Adrenal gland (tissue), 12 donors: Measurements from ENCODE around the gene PIK3R2. TPM values are rescaled to one million over a fixed set of nuclear protein-coding genes. Genes with fewer than 3 reads are reported as not detected.

ENCODE experiments used
- DNase-seq, 7 donors: peaks; one replicate each; pipeline ENCODE4 v3.0.0-alpha.2; 2019 to 2020
- H3K27ac ChIP-seq, 5 donors: fragments of 200-600 bp; sonication (generic) in 4 of 5; 1 replicate in 3 of 5; 2 replicates in 2 of 5; pipeline versions ENCODE4 v1.5.1 to v1.8.0; 2016 to 2020; ENCODE audit warnings: mild to moderate bottlenecking in 1 of 5
- H3K27me3 ChIP-seq: fragments of 200-600 bp; 2 replicates; pipeline ENCODE4 v1.8.0; 2021
- H3K36me3 ChIP-seq, 2 donors: fragments of 200-600 bp; replicated peaks in 1 of 2; 1 replicate in 1 of 2; 2 replicates in 1 of 2; pipeline versions ENCODE4 v1.5.1 to v1.8.0; 2018 to 2022
- H3K4me1 ChIP-seq, 2 donors: fragments of 200-600 bp; replicated peaks in 1 of 2; 1 replicate in 1 of 2; 2 replicates in 1 of 2; pipeline versions ENCODE4 v1.5.1 to v1.8.0; 2018 to 2021
- H3K4me3 ChIP-seq, 4 donors: fragments of 200-600 bp; sonication (generic) in 3 of 4; one replicate each; pipeline ENCODE4 v1.5.1; 2016 to 2018
- H3K9me3 ChIP-seq, 3 donors: fragments of 200-600 bp; sonication (generic) in 1 of 3; replicated peaks in 1 of 3; 1 replicate in 2 of 3; 2 replicates in 1 of 3; pipeline versions ENCODE4 v1.5.1 to v1.8.0; 2016 to 2021
- POLR2A ChIP-seq, 2 donors: fragments of 450-650 bp; IDR thresholded peaks; one replicate each; pipeline ENCODE4 v1.6.1; 2017; ENCODE audit warnings: antibody characterized with exemption in 2 of 2, mild to moderate bottlenecking in 2 of 2, moderate library complexity in 1 of 2
- WGBS, 4 donors: extraction: QIAGEN DNeasy Blood & Tissue Kit in 2 of 4; methylation state at CpG; one replicate each; pipeline versions ENCODE4 v1.1.5 to v1.1.7; 2013 to 2017; 5-methylcytosine and 5-hydroxymethylcytosine counted together
- intact Hi-C, 2 donors: fragments of 100-400 bp; cut with DNase I; formaldehyde crosslinking; loops; one replicate each; pipeline versions ENCODE4 v1.14.1 to v1.15.0; 2022 to 2023
- polyA plus RNA-seq, 3 donors: library from polyadenylated mRNA; stranded (reverse); fragments of 200-250 nt in 2 of 3; fragments of 350-450 nt in 1 of 3; fragmentation: Illumina TruSeq in 1 of 3; extraction: RNeasy Lipid Tissue Mini Kit (QIAGEN cat#74804) in 1 of 3; gene quantifications; one replicate each; pipeline ENCODE4 v1.2.3, GENCODE V29; 2013 to 2014
- total RNA-seq, 9 donors: library from RNA; depleted of rRNA in 4 of 9; stranded (reverse); fragments of >200 nt in 4 of 9; fragments of 120-200 nt in 1 of 9; fragmentation: NEBNext Ultra II Directional in 1 of 9; extraction: Animal tissue kit (Norgen Biotek cat#: 25700) in 1 of 9; gene quantifications; one replicate each; pipeline versions ENCODE4 v1.1.0 to v1.2.4, GENCODE V29; 2013 to 2023
- TF ChIP-seq, protein P1 (sequence below), 6 experiments: fragments of 450-650 bp in 4 of 6; fragments of 200-600 bp in 2 of 6; sonication (generic) in 1 of 6; IDR thresholded peaks; 1 replicate in 5 of 6; 2 replicates in 1 of 6; pipeline versions ENCODE4 v1.5.1 to v1.8.0; 2016 to 2021; ENCODE audit warnings: antibody characterized with exemption in 6 of 6, mild to moderate bottlenecking in 2 of 6, moderate library complexity in 1 of 6
- donor health status: healthy with polysubstance abuse.
- donor health status: Bipolar disorder and iron deficiency.
- donor health status: DM: yes; HTN: yes; CAD: no.
- donor health status: DM: no; HTN: no; CAD: no.
- donor health status: DM: no; HTN: no; CAD: no.
- donor health status: DM: yes; HTN: yes; CAD: no.

The PIK3R2 gene
- total and polyA plus RNA-seq, 12 donors = 6.7 to 124 (median 58.5) TPM

DNA sequence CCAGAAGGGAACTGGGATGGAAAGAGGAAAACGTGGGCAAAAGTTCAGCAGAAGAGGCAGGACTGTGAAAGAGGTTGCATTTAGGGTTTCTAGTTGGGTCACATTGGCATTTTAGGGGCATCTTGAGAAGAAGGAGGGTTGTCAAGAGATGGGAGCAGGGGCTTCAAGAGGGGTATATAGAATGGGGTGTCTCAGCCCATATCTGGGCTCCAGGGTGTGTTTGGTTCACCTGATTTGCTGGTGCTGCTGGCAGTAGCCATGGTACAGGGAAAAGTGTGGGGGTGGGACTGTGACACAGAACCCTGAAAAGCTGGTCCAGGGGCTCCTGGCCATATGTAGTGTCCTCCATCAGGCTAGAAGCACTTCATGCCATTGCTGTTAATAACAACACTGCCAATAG is 32.8 kb upstream of the PIK3R2 start:
- Histone ChIP-seq H3K36me3 (peaks cover 0 to 17% of the 10 kb centered on the region in 2 donors), H3K27ac (no peak overlapping the region), H3K27me3 (no peaks in the 10 kb centered on the region), H3K4me3 (no peak overlapping the region), H3K9me3 (no peaks in the 10 kb centered on the region), H3K4me1 (peaks cover 6 to 19% of the 10 kb centered on the region in 2 donors)
- intact Hi-C loops = no loop called here
- no peak for DNase-seq
- no peak for TF ChIP-seq POLR2A (IDR thresholded peaks at IDR 0.05)
- TF ChIP-seq, protein P1, sequence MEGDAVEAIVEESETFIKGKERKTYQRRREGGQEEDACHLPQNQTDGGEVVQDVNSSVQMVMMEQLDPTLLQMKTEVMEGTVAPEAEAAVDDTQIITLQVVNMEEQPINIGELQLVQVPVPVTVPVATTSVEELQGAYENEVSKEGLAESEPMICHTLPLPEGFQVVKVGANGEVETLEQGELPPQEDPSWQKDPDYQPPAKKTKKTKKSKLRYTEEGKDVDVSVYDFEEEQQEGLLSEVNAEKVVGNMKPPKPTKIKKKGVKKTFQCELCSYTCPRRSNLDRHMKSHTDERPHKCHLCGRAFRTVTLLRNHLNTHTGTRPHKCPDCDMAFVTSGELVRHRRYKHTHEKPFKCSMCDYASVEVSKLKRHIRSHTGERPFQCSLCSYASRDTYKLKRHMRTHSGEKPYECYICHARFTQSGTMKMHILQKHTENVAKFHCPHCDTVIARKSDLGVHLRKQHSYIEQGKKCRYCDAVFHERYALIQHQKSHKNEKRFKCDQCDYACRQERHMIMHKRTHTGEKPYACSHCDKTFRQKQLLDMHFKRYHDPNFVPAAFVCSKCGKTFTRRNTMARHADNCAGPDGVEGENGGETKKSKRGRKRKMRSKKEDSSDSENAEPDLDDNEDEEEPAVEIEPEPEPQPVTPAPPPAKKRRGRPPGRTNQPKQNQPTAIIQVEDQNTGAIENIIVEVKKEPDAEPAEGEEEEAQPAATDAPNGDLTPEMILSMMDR (IDR thresholded peaks at IDR 0.05) = no peak
- 69 to 89% (median 72%) methylated on average over 1 of the region's 1 CpG for WGBS, 4 donors

DNA sequence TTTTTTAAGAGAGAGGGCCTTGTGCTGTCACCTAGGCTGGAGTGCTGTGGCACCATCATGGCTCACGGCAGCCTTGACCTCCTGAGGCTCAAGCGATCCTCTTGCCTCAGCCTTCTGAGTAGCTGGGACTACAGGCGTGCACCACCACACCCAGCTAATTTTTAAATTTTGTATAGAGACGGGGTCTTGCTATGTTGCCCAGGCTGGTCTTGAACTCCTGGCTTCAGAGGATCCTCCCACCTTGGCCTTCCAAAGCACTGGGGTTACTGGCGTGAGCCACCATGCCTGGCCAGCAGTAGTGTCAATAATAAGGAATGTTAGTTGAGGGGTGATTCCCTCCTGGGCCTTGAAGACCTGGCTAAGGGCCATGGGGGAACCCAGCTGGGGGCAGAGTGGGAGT is 31.8 kb upstream of the PIK3R2 start:
- Histone ChIP-seq H3K9me3 (no peaks in the 10 kb centered on the region), H3K27ac (no peak overlapping the region), H3K4me3 (no peak overlapping the region), H3K4me1 (peaks cover 6 to 19% of the 10 kb centered on the region in 2 donors), H3K36me3 (peaks cover 0 to 17% of the 10 kb centered on the region in 2 donors), H3K27me3 (no peaks in the 10 kb centered on the region)
- intact Hi-C loops = no loop called here
- no peak for DNase-seq
- WGBS, 4 donors = 72 to 94% (median 91%) methylated on average over 3 to 5 of the region's 5 CpGs; no CpG with 5 or more reads in 1 of the 4 donors
- TF ChIP-seq, protein P1 (IDR thresholded peaks at IDR 0.05) = no peak
- no peak for TF ChIP-seq POLR2A (IDR thresholded peaks at IDR 0.05)

- no peak overlapping the region for H3K4me3 ChIP-seq
- H3K9me3 ChIP-seq = no peaks in the 10 kb centered on the region
- peaks cover 1 to 15% of the 10 kb centered on the region in 2 donors for H3K4me1 ChIP-seq
- TF ChIP-seq, protein P1 (IDR thresholded peaks at IDR 0.05) = no peak
- no peak for TF ChIP-seq POLR2A (IDR thresholded peaks at IDR 0.05)
- WGBS, 4 donors = 78 to 90% (median 82%) methylated on average over 7 of the region's 7 CpGs
- peaks cover 0 to 18% of the 10 kb centered on the region in 2 donors for H3K36me3 ChIP-seq
- H3K27me3 ChIP-seq = no peaks in the 10 kb centered on the region
- intact Hi-C loops = no loop called here
- peak overlapping the region in 1 of 5 donors; percentile 74 for H3K27ac ChIP-seq
- no peak for DNase-seq
Observed at GRCh38 chr19:18122424-18122823, 30.5 kb upstream of the PIK3R2 start.

GRCh38 chr19:18122860-18123795 is 29.8 kb upstream of the PIK3R2 start:
- Histone ChIP-seq H3K36me3 (peaks cover 0 to 24% of the 10 kb centered on the region in 2 donors), H3K4me1 (peaks cover 0 to 13% of the 10 kb centered on the region in 2 donors), H3K9me3 (no peaks in the 10 kb centered on the region), H3K27me3 (no peaks in the 10 kb centered on the region), H3K4me3 (no peak overlapping the region), H3K27ac (peak overlapping the region in 2 of 5 donors; percentile 20 to 74)
- TF ChIP-seq POLR2A (IDR thresholded peaks at IDR 0.05) = no peak
- TF ChIP-seq, protein P1 (IDR thresholded peaks at IDR 0.05) = no peak
- 76 to 85% (median 79%) methylated on average over 27 of the region's 27 CpGs for WGBS, 4 donors
- intact Hi-C loops = no loop called here
- peak in 4 of 7 donors; percentile 32 to 75 (median 54) for DNase-seq
